CD14-positive monocyte (primary cell): ENCODE data around the gene SLC38A10. TPM values are rescaled to one million over a fixed set of nuclear protein-coding genes. Genes with fewer than 3 reads are reported as not detected.
"Not testable (repeated sequence)": the region's sequence is repeated elsewhere in the genome, so short reads cannot be mapped to it uniquely, and the experiment has no call there.

Experiments used
- DNase-seq, 3 donors: peaks; one replicate each; pipeline ENCODE4 v3.0.0-alpha.2; 2011 to 2022
- H2AFZ ChIP-seq: 2 replicates; pipeline ENCODE4 v1.6.0; 2012; ENCODE audit warnings: mild to moderate bottlenecking, low read depth, low read length, inconsistent platforms; ENCODE audit not compliant: insufficient read depth, poor library complexity, severe bottlenecking
- H3K27ac ChIP-seq, 2 donors: 1 replicate in 1 of 2; 2 replicates in 1 of 2; pipeline ENCODE4 v1.5.1; 2012 to 2013; ENCODE audit warnings: low read length in 2 of 2, control low read depth in 1 of 2, inconsistent platforms in 1 of 2, low read depth in 1 of 2, mild to moderate bottlenecking in 1 of 2
- H3K27me3 ChIP-seq, 2 donors: one replicate each; pipeline versions ENCODE4 v1.6.0 to v1.6.1; 2011 to 2013; ENCODE audit warnings: low read length in 2 of 2; ENCODE audit not compliant: control insufficient read depth in 2 of 2, insufficient read depth in 2 of 2
- H3K36me3 ChIP-seq, 2 donors: replicated peaks in 1 of 2; 1 replicate in 1 of 2; 2 replicates in 1 of 2; pipeline versions ENCODE4 v1.5.1 to v1.6.1; 2012 to 2013; ENCODE audit warnings: low read length in 2 of 2, control low read depth in 1 of 2, inconsistent platforms in 1 of 2, mild to moderate bottlenecking in 1 of 2; ENCODE audit not compliant: insufficient read depth in 2 of 2, control insufficient read depth in 1 of 2
- H3K4me1 ChIP-seq, 2 donors: 1 replicate in 1 of 2; 2 replicates in 1 of 2; pipeline versions ENCODE4 v1.5.1 to v1.6.1; 2012 to 2013; ENCODE audit warnings: low read length in 2 of 2, control low read depth in 1 of 2, inconsistent platforms in 1 of 2, mild to moderate bottlenecking in 1 of 2, moderate library complexity in 1 of 2; ENCODE audit not compliant: insufficient read depth in 2 of 2, control insufficient read depth in 1 of 2
- H3K4me2 ChIP-seq: replicated peaks from 2 replicates; pipeline ENCODE3; 2012; ENCODE audit warnings: low read length, moderate library complexity, mild to moderate bottlenecking; ENCODE audit not compliant: poor library complexity, severe bottlenecking; ENCODE audit errors: extremely low read depth
- H3K4me3 ChIP-seq, 3 experiments: fragments of 200-600 bp in 1 of 3; sonication (generic) in 1 of 3; replicated peaks in 1 of 3; 1 replicate in 2 of 3; 2 replicates in 1 of 3; pipeline ENCODE4 v1.5.1; 2011 to 2013; ENCODE audit warnings: low read length in 3 of 3, mild to moderate bottlenecking in 3 of 3, control low read depth in 2 of 3, low read depth in 2 of 3, inconsistent platforms in 1 of 3, moderate library complexity in 1 of 3
- H3K79me2 ChIP-seq: 2 replicates; pipeline ENCODE4 v1.6.0; 2012; ENCODE audit warnings: mild to moderate bottlenecking, control low read depth, inconsistent platforms, low read length, moderate library complexity; ENCODE audit not compliant: insufficient read depth
- H3K9ac ChIP-seq: 2 replicates; pipeline ENCODE4 v1.6.0; 2017; ENCODE audit warnings: low read length, mild to moderate bottlenecking; ENCODE audit not compliant: insufficient read depth, poor library complexity, severe bottlenecking
- H3K9me3 ChIP-seq, 2 donors: replicated peaks in 1 of 2; 1 replicate in 1 of 2; 2 replicates in 1 of 2; pipeline versions ENCODE4 v1.5.1 to v1.6.1; 2012 to 2013; ENCODE audit warnings: low read length in 2 of 2, control low read depth in 1 of 2; ENCODE audit not compliant: control insufficient read depth in 1 of 2, insufficient read depth in 1 of 2
- H4K20me1 ChIP-seq: 2 replicates; pipeline ENCODE4 v1.6.0; 2012; ENCODE audit warnings: mild to moderate bottlenecking, low read length, control low read depth, moderate library complexity; ENCODE audit not compliant: insufficient read depth
- H3K27ac Mint-ChIP-seq, 7 donors: one replicate each; pipeline ENCODE4 v1.8.0; 2020; ENCODE audit warnings: mild to moderate bottlenecking in 7 of 7, mixed read lengths in 7 of 7, moderate library complexity in 6 of 7, inconsistent platforms in 2 of 7
- H3K27me3 Mint-ChIP-seq, 3 donors: one replicate each; pipeline ENCODE4 v1.8.0; 2021 to 2022; ENCODE audit warnings: low read depth in 3 of 3, mild to moderate bottlenecking in 3 of 3, mixed read lengths in 3 of 3, moderate library complexity in 3 of 3, inconsistent platforms in 1 of 3
- H3K36me3 Mint-ChIP-seq, 2 donors: one replicate each; pipeline ENCODE4 v1.8.0; 2020; ENCODE audit warnings: mixed read lengths in 2 of 2, inconsistent platforms in 1 of 2, mild to moderate bottlenecking in 1 of 2
- H3K4me1 Mint-ChIP-seq: one replicate; pipeline ENCODE4 v1.8.0; 2020; ENCODE audit warnings: mild to moderate bottlenecking, mixed read lengths
- H3K4me3 Mint-ChIP-seq, 2 donors: one replicate each; pipeline ENCODE4 v1.8.0; 2020; ENCODE audit warnings: mild to moderate bottlenecking in 2 of 2, mixed read lengths in 2 of 2, moderate library complexity in 1 of 2
- H3K9me3 Mint-ChIP-seq, 7 donors: one replicate each; pipeline ENCODE4 v1.8.0; 2020 to 2022; ENCODE audit warnings: mixed read lengths in 7 of 7, mild to moderate bottlenecking in 6 of 7, moderate library complexity in 6 of 7, inconsistent platforms in 2 of 7
- CTCF ChIP-seq: fragments of 200-600 bp; IDR thresholded peaks from one replicate; pipeline ENCODE4 v1.8.0; 2022; ENCODE audit warnings: antibody characterized with exemption, mild to moderate bottlenecking
- WGBS: methylation state at CpG from one replicate; pipeline ENCODE4 v1.1.5; 2013; ENCODE audit warnings: missing lambda C conversion rate; ENCODE audit not compliant: insufficient coverage; 5-methylcytosine and 5-hydroxymethylcytosine counted together
- intact Hi-C, 2 donors: fragments of 100-400 bp; cut with micrococcal nuclease; formaldehyde crosslinking; loops; one replicate each; pipeline versions ENCODE4 v1.15.0 to v1.15.1; 2023
- polyA plus RNA-seq, 3 donors: library from polyadenylated mRNA; depleted of rRNA in 1 of 3; unstranded in 2 of 3; stranded (reverse) in 1 of 3; fragments of 300-500 nt in 2 of 3; fragments of >200 nt in 1 of 3; fragmentation: Illumina TruSeq in 2 of 3; gene quantifications; 1 replicate in 2 of 3; 2 replicates in 1 of 3; pipeline ENCODE4 v1.2.3, GENCODE V29; 2012 to 2021

The SLC38A10 gene
- polyA plus RNA-seq, 3 donors, result 50.8 to 76.1 (median 68.4) TPM

GRCh38 chr17:81228420-81228819 is 66.7 kb downstream of the SLC38A10 start:
- 24% methylated on average over 5 of the region's 9 CpGs for WGBS
- Mint-ChIP-seq H3K9me3 (peaks cover 0 to 2% (median 0%) of the 10 kb centered on the region in 7 donors), H3K4me1 (peaks cover 40% of the 10 kb centered on the region), H3K27me3 (no peaks in the 10 kb centered on the region), H3K27ac (peak overlapping the region; percentile 70 to 87 (median 79)), H3K36me3 (peaks cover 22 to 38% of the 10 kb centered on the region in 2 donors), H3K4me3 (peak overlapping the region in 1 of 2 donors; percentile 75)
- intact Hi-C loops, result loop anchor here in 1 of 2 donors (10.0 kb wide), 1 partner anchor 194 kb away; the partner anchor contains the start of gene BAIAP2
- TF ChIP-seq CTCF, result no peak
- H3K9me3 ChIP-seq, result no peaks in the 10 kb centered on the region
- H3K79me2 ChIP-seq, result no peaks in the 10 kb centered on the region
- peak overlapping the region; percentile 38 for H2AFZ ChIP-seq
- H3K9ac ChIP-seq, result peak overlapping the region; percentile 19
- peaks cover 17% of the 10 kb centered on the region for H4K20me1 ChIP-seq
- H3K4me1 ChIP-seq, result peaks cover 40 to 44% of the 10 kb centered on the region in 2 donors
- peaks cover 41 to 42% of the 10 kb centered on the region in 2 donors for H3K36me3 ChIP-seq
- no peaks in the 10 kb centered on the region for H3K27me3 ChIP-seq
- H3K4me3 ChIP-seq, result peak overlapping the region in 1 of 3 experiments; percentile 34
- peak; percentile 62 to 80 (median 74) for DNase-seq
- H3K27ac ChIP-seq, result peak overlapping the region; percentile 54 to 72
- H3K4me2 ChIP-seq, result peak overlapping the region; percentile 31

- no CpG with 5 or more reads among the region's 2 CpGs for WGBS
- not testable (repeated sequence) for H3K27me3 ChIP-seq, H3K4me3 Mint-ChIP-seq, H3K9ac ChIP-seq, H4K20me1 ChIP-seq, H3K4me3 ChIP-seq, H3K79me2 ChIP-seq, H3K9me3 ChIP-seq, H2AFZ ChIP-seq, H3K27me3 Mint-ChIP-seq, H3K4me2 ChIP-seq, H3K9me3 Mint-ChIP-seq
- intact Hi-C loops, result loop anchor here in 1 of 2 donors (10.0 kb wide), 1 partner anchor 193 kb away; the partner anchor contains the start of gene BAIAP2
- DNase-seq, result peak in 2 of 3 donors; percentile 16 to 34
- Histone ChIP-seq H3K36me3 (peaks cover 33 to 34% of the 10 kb centered on the region in 2 donors), H3K27ac (peak overlapping the region in 1 of 2 donors; percentile 72), H3K4me1 (peaks cover 42 to 49% of the 10 kb centered on the region in 2 donors)
- peaks cover 17 to 31% of the 10 kb centered on the region in 2 donors for H3K36me3 Mint-ChIP-seq
- peak overlapping the region; percentile 31 to 87 (median 70) for H3K27ac Mint-ChIP-seq
- peaks cover 41% of the 10 kb centered on the region for H3K4me1 Mint-ChIP-seq
Measured at GRCh38 chr17:81227630-81228029, 67.5 kb downstream of the SLC38A10 start.
